ENCODE measurements around the gene TMEM215.
"Not testable (repeated sequence)": the region's sequence is repeated elsewhere in the genome, so short reads cannot be mapped to it uniquely, and the experiment has no call there.

The TMEM215 gene

DNA sequence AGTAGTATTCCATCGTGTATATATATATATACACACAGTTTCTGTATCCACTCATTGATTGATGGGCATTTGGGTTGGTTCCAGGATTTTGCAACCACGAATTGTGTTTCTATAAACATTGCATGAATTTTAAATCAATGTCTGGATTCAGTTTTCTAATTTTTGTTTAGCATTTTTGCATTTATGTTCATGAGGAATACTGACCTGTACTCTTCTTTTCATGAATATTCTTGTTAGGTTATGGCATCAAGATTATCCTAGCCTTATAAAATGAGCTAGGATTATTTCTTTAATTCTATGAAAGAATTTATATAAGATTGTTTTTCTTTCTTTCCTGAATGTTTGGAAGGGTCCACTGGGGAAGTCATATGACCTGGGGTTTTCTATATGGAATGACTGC lies 35.3 kb upstream of the TMEM215 start:
- DNase-seq (ENCODE audit: extremely low read depth, low read depth) = no peak
- TF ChIP-seq, protein P1, sequence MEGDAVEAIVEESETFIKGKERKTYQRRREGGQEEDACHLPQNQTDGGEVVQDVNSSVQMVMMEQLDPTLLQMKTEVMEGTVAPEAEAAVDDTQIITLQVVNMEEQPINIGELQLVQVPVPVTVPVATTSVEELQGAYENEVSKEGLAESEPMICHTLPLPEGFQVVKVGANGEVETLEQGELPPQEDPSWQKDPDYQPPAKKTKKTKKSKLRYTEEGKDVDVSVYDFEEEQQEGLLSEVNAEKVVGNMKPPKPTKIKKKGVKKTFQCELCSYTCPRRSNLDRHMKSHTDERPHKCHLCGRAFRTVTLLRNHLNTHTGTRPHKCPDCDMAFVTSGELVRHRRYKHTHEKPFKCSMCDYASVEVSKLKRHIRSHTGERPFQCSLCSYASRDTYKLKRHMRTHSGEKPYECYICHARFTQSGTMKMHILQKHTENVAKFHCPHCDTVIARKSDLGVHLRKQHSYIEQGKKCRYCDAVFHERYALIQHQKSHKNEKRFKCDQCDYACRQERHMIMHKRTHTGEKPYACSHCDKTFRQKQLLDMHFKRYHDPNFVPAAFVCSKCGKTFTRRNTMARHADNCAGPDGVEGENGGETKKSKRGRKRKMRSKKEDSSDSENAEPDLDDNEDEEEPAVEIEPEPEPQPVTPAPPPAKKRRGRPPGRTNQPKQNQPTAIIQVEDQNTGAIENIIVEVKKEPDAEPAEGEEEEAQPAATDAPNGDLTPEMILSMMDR (IDR thresholded peaks at IDR 0.05; ENCODE audit: low read depth, low read length, missing control alignments) = no peak
- H3K4me3 ChIP-seq (replicated peaks; ENCODE audit: low read depth, low read length) = no peak overlapping the region

DNA sequence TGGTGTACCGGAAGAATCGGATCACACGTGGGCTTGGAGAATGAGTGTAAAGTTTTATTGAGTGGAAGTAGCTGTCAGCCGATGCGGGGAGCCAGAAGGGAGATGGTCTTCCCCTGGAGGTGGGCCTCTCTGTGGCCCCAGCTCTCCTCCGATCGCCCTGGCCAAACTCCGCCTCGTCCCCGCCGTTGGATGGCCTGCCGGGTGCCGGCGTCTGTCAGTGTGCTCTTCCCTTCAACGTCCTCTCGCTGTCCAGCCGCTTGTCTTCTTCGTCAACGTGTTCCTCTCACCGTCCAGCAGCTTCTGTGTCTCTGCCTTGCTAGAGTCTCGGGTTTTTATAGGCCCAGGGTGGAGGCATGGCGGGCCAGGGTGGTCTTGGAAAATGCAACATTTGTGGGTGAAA lies 27.6 kb upstream of the TMEM215 start:
- DNase-seq (ENCODE audit: extremely low read depth, low read depth) = no peak
- H3K4me3 ChIP-seq (replicated peaks; ENCODE audit: low read depth, low read length) = no peak overlapping the region
- TF ChIP-seq, protein P1 (IDR thresholded peaks at IDR 0.05; ENCODE audit: low read depth, low read length, missing control alignments) = no peak

DNA sequence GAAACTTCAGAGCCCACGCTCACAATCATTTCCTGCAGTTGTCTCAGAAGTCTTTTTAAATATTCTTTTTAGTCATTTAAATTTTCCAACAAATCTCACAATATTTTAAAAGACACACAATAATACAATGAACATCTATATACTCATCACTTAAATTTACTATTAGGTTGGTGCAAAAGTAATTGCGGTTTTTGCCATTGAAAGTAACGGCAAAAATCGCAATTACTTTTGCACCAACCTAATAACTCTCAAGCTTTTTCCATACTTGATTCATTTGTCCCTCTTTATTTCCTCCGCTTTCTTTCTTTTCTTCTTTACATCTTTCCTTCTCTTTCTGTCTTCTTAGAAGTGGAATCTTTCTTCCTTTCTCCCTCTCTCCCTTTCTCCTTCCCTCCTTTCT lies 19.2 kb upstream of the TMEM215 start:
- TF ChIP-seq, protein P1 (IDR thresholded peaks at IDR 0.05; ENCODE audit: low read depth, low read length, missing control alignments) = no peak
- no peak for DNase-seq (ENCODE audit: extremely low read depth, low read depth)

DNA sequence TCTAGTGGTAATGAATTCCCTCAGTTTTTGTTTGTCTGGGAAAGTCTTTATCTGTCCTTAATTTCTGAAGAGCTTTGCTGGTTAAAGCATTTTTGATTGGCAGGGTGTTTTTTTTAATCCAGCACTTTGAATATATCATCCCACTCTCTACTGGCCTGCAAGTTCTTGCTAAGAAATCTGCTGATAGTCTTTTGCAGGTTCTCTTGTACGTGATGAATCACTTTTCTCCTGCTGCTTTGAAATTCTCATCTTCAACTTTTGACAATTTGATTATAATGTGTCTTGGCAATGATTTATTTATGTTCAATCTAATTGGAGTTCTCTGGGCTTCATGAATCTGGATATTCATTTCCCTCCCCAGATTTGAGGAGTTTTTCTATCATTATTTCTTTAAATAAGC lies 8.1 kb upstream of the TMEM215 start:
- TF ChIP-seq, protein P1 (IDR thresholded peaks at IDR 0.05; ENCODE audit: low read depth, low read length, missing control alignments) = no peak
- no peak for DNase-seq (ENCODE audit: extremely low read depth, low read depth)
- H3K4me3 ChIP-seq (replicated peaks; ENCODE audit: low read depth, low read length) = no peak overlapping the region

More for the DNA sequence above, 19.2 kb upstream of the TMEM215 start:
- H3K4me3 ChIP-seq (replicated peaks; ENCODE audit: low read depth, low read length) = no peak overlapping the region

DNA sequence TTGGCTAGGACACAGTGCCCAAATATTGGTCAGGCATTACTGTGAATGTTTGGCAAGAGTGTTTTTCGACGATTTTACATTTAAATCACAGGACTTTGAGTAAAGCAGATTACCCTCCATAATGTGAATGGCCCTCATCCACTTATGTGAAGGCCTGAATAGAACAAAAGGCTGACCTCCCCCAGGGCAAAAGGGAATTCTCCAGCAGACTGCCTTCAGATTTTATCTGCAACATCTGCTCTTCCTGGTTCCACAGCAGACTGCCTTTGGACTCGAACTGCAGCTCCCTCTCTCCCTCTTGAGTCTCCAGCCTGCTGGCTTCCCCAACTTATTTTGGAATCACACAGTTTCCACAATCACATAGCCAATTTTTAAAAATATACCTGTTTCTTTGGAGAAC lies 7.1 kb upstream of the TMEM215 start:
- no peak for DNase-seq (ENCODE audit: extremely low read depth, low read depth)
- TF ChIP-seq, protein P1 (IDR thresholded peaks at IDR 0.05; ENCODE audit: low read depth, low read length, missing control alignments) = no peak

DNA sequence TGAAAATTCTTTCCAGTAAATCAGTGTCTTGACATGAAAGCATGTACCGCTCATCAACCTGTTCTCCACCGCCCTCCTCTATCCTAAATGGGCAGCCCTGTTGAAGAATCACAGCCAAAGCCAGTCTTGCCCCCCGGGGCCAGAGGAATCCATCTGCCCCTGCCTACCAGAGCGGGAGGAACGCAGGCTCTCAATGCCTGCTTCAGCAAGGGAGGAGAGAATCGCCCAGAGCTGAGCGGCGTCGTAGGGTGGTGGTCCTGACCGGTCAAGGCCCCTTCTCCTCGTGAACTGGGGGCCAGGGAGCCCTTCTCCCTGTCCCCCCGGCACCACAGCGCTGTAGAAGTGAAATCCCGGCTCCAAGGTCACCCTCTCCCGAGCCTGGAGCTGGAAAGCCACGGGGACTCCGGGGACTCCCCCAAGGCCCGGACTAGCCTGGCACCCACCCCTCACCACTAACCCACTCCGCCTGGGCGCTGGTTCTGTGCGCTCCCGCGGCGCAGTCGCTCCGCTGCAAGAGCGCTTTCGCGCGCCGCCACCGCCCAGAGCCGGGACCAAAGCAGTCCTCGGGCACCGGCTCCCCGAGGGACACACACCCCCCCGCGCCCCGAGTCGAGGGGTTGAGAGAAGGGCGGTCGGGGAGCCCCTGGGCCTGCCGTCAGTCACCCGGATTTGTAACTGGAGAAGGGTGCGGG lies 718 bp upstream of the TMEM215 start:
- no peak overlapping the region for H3K4me3 ChIP-seq (replicated peaks; ENCODE audit: low read depth, low read length)
- TF ChIP-seq, protein P1 (IDR thresholded peaks at IDR 0.05; ENCODE audit: low read depth, low read length, missing control alignments) = no peak
- DNase-seq (ENCODE audit: extremely low read depth, low read depth) = no peak

More for the DNA sequence above, 7.1 kb upstream of the TMEM215 start:
- H3K4me3 ChIP-seq (replicated peaks; ENCODE audit: low read depth, low read length) = no peak overlapping the region

DNA sequence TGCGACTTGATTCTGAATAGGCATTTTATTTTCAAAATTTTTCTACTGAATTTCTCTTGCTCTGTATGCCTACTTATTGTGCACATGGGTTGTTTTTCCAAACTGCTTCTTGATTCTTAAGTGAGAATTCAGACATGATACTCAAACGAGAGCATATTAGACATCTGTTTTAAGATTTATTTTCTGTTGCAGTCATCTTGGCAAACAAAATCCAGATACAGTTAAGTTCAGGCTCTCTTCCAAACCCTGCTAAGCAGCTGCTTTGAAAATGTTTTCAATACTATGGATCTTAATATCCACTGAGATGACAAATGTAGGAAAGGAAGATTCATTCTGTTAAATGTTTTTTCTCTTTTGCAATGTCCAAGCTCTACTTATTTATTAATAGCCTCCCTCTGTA lies 4.5 kb downstream of the TMEM215 start:
- DNase-seq (ENCODE audit: extremely low read depth, low read depth) = no peak
- H3K4me3 ChIP-seq (replicated peaks; ENCODE audit: low read depth, low read length) = no peak overlapping the region
- TF ChIP-seq, protein P1 (IDR thresholded peaks at IDR 0.05; ENCODE audit: low read depth, low read length, missing control alignments) = no peak

DNA sequence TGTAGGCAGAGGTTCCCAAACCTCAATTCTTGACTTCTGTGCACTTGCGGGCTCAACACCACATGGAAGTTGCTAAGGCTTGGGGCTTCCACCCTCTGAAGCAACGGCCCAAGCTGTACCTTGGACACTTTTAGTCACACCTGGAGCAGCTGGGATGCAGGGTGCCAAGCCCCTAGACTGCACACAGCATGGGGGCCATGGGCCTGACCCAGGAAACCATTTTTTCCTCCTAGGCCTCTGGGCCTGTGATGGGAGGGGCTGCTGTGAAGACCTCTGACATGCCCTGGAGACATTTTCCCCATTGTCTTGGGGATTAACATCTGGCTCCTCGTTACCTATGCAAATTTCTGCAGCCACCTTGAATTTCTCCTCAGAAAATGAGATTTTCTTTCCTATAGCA lies 12.7 kb downstream of the TMEM215 start:
- DNase-seq (ENCODE audit: extremely low read depth, low read depth); H3K4me3 ChIP-seq (replicated peaks; ENCODE audit: low read depth, low read length): not testable (repeated sequence)

All from HFF-Myc (cell line).